ENCODE data around the gene NTN5. TPM values are rescaled to one million over a fixed set of nuclear protein-coding genes. Genes with fewer than 3 reads are reported as not detected.

Gene NTN5
- total and polyA plus RNA-seq, 10 of the 15 experiments (the other 5 are each of a cell fraction or from before 2014, with no cell fraction given), result 0.07 to 0.22 TPM; not detected in 8

DNA sequence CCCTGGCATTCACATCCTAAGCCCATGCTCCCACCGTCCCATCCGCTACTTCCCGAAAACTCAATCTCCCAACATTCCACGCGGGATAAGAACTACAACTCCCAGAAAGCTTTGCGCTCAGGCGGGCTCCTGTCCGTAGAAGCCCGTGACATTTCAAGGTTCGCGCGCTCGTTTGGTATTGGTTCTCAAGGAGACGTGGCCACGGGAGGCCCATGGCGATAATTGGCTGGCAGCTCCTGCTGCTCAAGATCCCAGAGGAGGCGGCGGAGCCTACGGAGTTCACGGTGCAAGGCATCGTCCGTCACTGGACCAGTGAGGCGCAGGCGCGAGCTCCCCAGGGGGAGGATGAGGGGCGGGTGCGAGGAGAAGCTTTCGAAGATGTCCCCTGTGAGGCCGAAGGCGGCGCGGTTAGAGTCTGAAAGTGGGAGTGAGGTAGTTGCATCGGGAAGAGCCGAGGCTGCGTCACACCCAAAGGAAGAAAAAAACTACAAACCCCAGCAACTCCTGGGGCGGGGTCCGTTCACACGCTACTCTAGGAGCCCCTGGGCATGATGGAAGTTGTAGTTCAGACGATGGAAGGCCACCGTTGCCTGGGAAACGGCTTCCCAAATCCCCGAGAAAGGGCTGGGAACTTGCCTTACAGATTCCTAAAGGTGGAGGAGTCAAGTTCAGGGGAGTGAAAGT lies 47.9 kb upstream of the NTN5 start (continued):
- peak; percentile 99 for TF ChIP-seq NFYB (IDR thresholded peaks at IDR 0.05; ENCODE audit: insufficient read depth, low read depth, low read length)
- peak; percentile 28; the same call in 1 of the 2 replicates for TF ChIP-seq TAF1 (IDR thresholded peaks at IDR 0.05; ENCODE audit: borderline replicate concordance, low read depth, low read length)
- no peak for TF ChIP-seq ZSCAN29 (IDR thresholded peaks at IDR 0.05)
- TF ChIP-seq RCOR1 (conservative IDR thresholded peaks at IDR 0.05; ENCODE audit: low read depth, low read length), result no peak
- no peak for TF ChIP-seq EZH2 (IDR thresholded peaks at IDR 0.05; ENCODE audit: borderline replicate concordance, control insufficient read depth, low read depth, low read length)
- no peak for TF ChIP-seq CEBPB (IDR thresholded peaks at IDR 0.05; ENCODE audit: borderline replicate concordance in 1 of 2, low read depth in 2 of 2, low read length in 2 of 2)
- 0 out of 2 replicates have a peak, but pooled peaks have one; percentile 13 for TF ChIP-seq PAX5 (IDR thresholded peaks at IDR 0.05; ENCODE audit: borderline replicate concordance, low read depth, low read length)
- TF ChIP-seq, protein P1, sequence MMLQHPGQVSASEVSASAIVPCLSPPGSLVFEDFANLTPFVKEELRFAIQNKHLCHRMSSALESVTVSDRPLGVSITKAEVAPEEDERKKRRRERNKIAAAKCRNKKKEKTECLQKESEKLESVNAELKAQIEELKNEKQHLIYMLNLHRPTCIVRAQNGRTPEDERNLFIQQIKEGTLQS (IDR thresholded peaks at IDR 0.05; ENCODE audit: borderline replicate concordance, extremely low read depth, low read depth, low read length), result peak; percentile 41; the same call in 1 of the 2 replicates
- peak; percentile 84 for TF ChIP-seq FOS (IDR thresholded peaks at IDR 0.05; ENCODE audit: borderline replicate concordance, extremely low read depth, insufficient read length)
- no peak; the same call in 1 of the 2 replicates for TF ChIP-seq FOXM1 (IDR thresholded peaks at IDR 0.05; ENCODE audit: low read depth, low read length)
- TF ChIP-seq CBX3 (IDR thresholded peaks at IDR 0.05; ENCODE audit: borderline replicate concordance, low read depth), result no peak
- no peak for TF ChIP-seq PML (IDR thresholded peaks at IDR 0.05; ENCODE audit: low read length)
- TF ChIP-seq MTA2 (IDR thresholded peaks at IDR 0.05; ENCODE audit: low read depth), result no peak
- no peak for TF ChIP-seq BCL11A (IDR thresholded peaks at IDR 0.05; ENCODE audit: low read depth, low read length)
- TF ChIP-seq ZNF274 (IDR thresholded peaks at IDR 0.05; ENCODE audit: insufficient read depth, insufficient read length), result no peak
- TF ChIP-seq RAD51 (IDR thresholded peaks at IDR 0.05), result peak; percentile 73
- TF ChIP-seq, protein P2, sequence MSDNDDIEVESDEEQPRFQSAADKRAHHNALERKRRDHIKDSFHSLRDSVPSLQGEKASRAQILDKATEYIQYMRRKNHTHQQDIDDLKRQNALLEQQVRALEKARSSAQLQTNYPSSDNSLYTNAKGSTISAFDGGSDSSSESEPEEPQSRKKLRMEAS (IDR thresholded peaks at IDR 0.05; ENCODE audit: low read depth, low read length), result no peak
- no peak for TF ChIP-seq ZBED1 (IDR thresholded peaks at IDR 0.05; ENCODE audit: borderline replicate concordance)
- TF ChIP-seq, protein P3, sequence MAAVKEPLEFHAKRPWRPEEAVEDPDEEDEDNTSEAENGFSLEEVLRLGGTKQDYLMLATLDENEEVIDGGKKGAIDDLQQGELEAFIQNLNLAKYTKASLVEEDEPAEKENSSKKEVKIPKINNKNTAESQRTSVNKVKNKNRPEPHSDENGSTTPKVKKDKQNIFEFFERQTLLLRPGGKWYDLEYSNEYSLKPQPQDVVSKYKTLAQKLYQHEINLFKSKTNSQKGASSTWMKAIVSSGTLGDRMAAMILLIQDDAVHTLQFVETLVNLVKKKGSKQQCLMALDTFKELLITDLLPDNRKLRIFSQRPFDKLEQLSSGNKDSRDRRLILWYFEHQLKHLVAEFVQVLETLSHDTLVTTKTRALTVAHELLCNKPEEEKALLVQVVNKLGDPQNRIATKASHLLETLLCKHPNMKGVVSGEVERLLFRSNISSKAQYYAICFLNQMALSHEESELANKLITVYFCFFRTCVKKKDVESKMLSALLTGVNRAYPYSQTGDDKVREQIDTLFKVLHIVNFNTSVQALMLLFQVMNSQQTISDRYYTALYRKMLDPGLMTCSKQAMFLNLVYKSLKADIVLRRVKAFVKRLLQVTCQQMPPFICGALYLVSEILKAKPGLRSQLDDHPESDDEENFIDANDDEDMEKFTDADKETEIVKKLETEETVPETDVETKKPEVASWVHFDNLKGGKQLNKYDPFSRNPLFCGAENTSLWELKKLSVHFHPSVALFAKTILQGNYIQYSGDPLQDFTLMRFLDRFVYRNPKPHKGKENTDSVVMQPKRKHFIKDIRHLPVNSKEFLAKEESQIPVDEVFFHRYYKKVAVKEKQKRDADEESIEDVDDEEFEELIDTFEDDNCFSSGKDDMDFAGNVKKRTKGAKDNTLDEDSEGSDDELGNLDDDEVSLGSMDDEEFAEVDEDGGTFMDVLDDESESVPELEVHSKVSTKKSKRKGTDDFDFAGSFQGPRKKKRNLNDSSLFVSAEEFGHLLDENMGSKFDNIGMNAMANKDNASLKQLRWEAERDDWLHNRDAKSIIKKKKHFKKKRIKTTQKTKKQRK (IDR thresholded peaks at IDR 0.05; ENCODE audit: low read depth, low read length), result no peak
- no peak for TF ChIP-seq BRCA1 (IDR thresholded peaks at IDR 0.05; ENCODE audit: low read depth, low read length)
- peak; percentile 32; the same call in 1 of the 2 replicates for TF ChIP-seq ZNF207 (IDR thresholded peaks at IDR 0.05; ENCODE audit: borderline replicate concordance)
- TF ChIP-seq KLF5 (IDR thresholded peaks at IDR 0.05; ENCODE audit: partially characterized antibody), result no peak
- peak; percentile 51 for TF ChIP-seq YY1 (IDR thresholded peaks at IDR 0.05; ENCODE audit: low read depth, low read length)
- TF ChIP-seq, protein P4, sequence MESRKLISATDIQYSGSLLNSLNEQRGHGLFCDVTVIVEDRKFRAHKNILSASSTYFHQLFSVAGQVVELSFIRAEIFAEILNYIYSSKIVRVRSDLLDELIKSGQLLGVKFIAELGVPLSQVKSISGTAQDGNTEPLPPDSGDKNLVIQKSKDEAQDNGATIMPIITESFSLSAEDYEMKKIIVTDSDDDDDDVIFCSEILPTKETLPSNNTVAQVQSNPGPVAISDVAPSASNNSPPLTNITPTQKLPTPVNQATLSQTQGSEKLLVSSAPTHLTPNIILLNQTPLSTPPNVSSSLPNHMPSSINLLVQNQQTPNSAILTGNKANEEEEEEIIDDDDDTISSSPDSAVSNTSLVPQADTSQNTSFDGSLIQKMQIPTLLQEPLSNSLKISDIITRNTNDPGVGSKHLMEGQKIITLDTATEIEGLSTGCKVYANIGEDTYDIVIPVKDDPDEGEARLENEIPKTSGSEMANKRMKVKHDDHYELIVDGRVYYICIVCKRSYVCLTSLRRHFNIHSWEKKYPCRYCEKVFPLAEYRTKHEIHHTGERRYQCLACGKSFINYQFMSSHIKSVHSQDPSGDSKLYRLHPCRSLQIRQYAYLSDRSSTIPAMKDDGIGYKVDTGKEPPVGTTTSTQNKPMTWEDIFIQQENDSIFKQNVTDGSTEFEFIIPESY (IDR thresholded peaks at IDR 0.05), result no peak
- TF ChIP-seq IKZF2 (IDR thresholded peaks at IDR 0.05), result peak in 1 of 2 experiments; percentile 40; a peak in 2 of 4 replicates

All from GM12878 (cell line).